Activated T-helper 2 cell treated with anti-CD3 and anti-CD28 coated beads, Interferon-gamma antibody, Interleukin-2, Interleukin-4, amounts not matched to agents 10 μg/mL and 5 μg/mL and 100 μg/mL, durations not matched to agents 14 hours and 24 hours and 36 hours (primary cell): ENCODE measurements around the gene SYK. TPM values are rescaled to one million over a fixed set of nuclear protein-coding genes. Genes with fewer than 3 reads are reported as not detected.

Source experiments
- DNase-seq: peaks from one replicate; pipeline ENCODE4 v3.0.0; 2021; ENCODE audit warnings: low spot score
- H3K27ac Mint-ChIP-seq: one replicate; pipeline ENCODE4 v1.8.0; 2021; ENCODE audit warnings: mixed read lengths
- H3K27me3 Mint-ChIP-seq: one replicate; pipeline ENCODE4 v1.8.0; 2021; ENCODE audit warnings: low read depth, mixed read lengths
- H3K36me3 Mint-ChIP-seq: one replicate; pipeline ENCODE4 v1.8.0; 2021; ENCODE audit warnings: low read depth, mixed read lengths
- H3K4me1 Mint-ChIP-seq: one replicate; pipeline ENCODE4 v1.8.0; 2021; ENCODE audit warnings: low read depth, mixed read lengths
- H3K4me3 Mint-ChIP-seq: one replicate; pipeline ENCODE4 v1.8.0; 2021; ENCODE audit warnings: low read depth, mild to moderate bottlenecking, moderate library complexity, mixed read lengths
- H3K9me3 Mint-ChIP-seq: one replicate; pipeline ENCODE4 v1.8.0; 2021; ENCODE audit warnings: mixed read lengths
- intact Hi-C: fragments of 100-400 bp; cut with micrococcal nuclease; formaldehyde crosslinking; loops from one replicate; pipeline ENCODE4 v1.15.1; 2023
- total RNA-seq: library from RNA; stranded (reverse); gene quantifications from 2 replicates; pipeline ENCODE4 v1.2.3, GENCODE V29; 2022

Gene SYK
- total RNA-seq, 1 donor from 2014 or later: 0.80 TPM

DNA sequence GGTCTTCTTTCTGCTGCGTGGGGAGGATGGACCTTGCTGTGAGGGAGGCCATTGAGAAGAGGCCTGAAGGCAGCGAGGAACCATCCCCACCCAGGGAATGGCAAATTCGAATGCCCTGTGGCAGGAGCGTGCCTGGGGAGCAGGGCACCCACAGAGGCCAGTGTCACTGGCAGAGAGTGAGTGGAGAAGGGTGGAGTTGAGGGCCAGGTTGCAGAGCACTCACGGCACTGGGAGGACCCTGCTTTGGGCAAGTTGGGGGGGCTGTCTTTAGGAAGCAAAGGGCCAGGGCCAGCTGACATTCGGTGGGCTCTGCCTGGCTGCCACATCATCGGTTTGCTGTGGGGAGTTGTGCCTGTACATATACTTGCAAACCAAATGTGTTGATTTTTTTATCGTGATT lies 47.2 kb downstream of the SYK start:
- H3K4me1 Mint-ChIP-seq: no peaks in the 10 kb centered on the region
- H3K27me3 Mint-ChIP-seq: no peaks in the 10 kb centered on the region
- intact Hi-C loops: no loop called here
- no peak overlapping the region for H3K4me3 Mint-ChIP-seq
- no peaks in the 10 kb centered on the region for H3K9me3 Mint-ChIP-seq
- H3K36me3 Mint-ChIP-seq: no peaks in the 10 kb centered on the region
- no peak for DNase-seq
- no peak overlapping the region for H3K27ac Mint-ChIP-seq

DNA sequence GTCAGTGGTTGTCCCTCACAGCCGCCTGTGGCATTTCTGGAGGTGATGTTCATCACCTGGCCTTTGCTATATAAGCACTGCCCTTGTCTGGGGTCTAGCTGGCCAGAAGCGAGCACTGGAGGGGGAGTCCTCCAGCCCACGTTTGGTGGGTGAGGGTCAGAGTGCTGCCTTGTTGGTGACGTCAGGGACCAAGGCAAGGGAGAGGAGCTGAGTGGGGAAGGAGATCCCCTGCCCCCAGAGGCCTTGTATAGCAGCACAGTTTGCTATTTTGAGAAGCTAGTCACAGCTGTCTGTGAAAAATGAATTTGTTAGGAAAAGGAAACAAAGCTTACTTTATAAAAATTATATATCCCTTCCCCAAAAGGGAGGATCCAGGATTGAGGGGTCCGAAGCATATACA lies 49.8 kb downstream of the SYK start:
- Mint-ChIP-seq H3K27me3 (peaks cover 4% of the 10 kb centered on the region), H3K36me3 (no peaks in the 10 kb centered on the region), H3K4me3 (no peak overlapping the region), H3K27ac (no peak overlapping the region), H3K4me1 (no peaks in the 10 kb centered on the region), H3K9me3 (no peaks in the 10 kb centered on the region)
- intact Hi-C loops: no loop called here
- no peak for DNase-seq

DNA sequence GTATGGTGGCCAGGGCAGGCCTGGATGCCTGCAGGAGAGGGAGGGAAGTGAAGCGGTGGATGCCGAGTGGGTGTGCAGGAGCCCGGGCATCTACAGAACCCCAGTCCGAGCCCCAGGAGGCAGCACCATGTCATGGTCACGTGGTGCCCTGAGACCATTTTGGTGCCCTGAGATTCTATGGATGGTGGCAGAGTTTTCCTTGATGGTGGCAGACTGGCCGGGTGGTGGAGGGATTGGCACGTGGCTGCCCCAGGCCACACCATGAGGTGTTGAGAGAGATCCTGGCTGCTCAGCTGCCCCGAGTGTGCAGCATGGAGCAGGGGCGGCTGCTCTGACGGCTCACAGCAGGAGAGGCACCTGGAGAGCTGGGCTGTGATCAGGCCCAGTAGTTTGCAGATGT lies 52.3 kb downstream of the SYK start:
- no peak for DNase-seq
- no peak overlapping the region for H3K27ac Mint-ChIP-seq
- no peaks in the 10 kb centered on the region for H3K9me3 Mint-ChIP-seq
- intact Hi-C loops: no loop called here
- no peak overlapping the region for H3K4me3 Mint-ChIP-seq
- H3K36me3 Mint-ChIP-seq: no peaks in the 10 kb centered on the region
- H3K4me1 Mint-ChIP-seq: peaks cover 4% of the 10 kb centered on the region
- H3K27me3 Mint-ChIP-seq: peaks cover 18% of the 10 kb centered on the region

DNA sequence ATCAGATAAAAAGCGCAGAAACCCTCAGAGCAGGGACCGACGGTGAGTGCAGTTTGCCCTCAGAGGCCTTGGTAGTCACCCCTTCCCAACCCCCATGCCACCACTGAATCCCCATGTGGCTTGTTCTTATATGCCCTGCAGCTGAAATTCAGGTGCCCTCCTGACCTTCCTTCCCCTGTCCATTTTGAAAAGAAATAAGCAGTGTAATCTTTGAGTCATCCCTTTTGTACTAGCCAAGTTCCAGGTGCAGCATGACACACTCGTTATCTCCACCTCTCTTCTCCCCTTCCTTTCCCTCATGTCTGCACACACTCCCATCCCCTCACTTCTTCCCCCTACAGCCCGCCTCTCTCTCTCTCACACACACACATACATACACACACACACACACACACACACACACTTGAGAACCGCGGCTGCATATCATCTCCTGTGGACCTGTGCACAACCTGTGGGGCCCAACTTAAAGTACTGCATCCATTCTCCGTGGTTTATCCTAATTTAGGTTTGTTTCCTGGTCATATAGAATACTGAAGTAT lies 53.1 kb downstream of the SYK start:
- Mint-ChIP-seq H3K27me3 (peaks cover 22% of the 10 kb centered on the region), H3K9me3 (no peaks in the 10 kb centered on the region), H3K36me3 (no peaks in the 10 kb centered on the region), H3K4me1 (peaks cover 6% of the 10 kb centered on the region), H3K4me3 (no peak overlapping the region), H3K27ac (no peak overlapping the region)
- no peak for DNase-seq
- intact Hi-C loops: no loop called here

DNA sequence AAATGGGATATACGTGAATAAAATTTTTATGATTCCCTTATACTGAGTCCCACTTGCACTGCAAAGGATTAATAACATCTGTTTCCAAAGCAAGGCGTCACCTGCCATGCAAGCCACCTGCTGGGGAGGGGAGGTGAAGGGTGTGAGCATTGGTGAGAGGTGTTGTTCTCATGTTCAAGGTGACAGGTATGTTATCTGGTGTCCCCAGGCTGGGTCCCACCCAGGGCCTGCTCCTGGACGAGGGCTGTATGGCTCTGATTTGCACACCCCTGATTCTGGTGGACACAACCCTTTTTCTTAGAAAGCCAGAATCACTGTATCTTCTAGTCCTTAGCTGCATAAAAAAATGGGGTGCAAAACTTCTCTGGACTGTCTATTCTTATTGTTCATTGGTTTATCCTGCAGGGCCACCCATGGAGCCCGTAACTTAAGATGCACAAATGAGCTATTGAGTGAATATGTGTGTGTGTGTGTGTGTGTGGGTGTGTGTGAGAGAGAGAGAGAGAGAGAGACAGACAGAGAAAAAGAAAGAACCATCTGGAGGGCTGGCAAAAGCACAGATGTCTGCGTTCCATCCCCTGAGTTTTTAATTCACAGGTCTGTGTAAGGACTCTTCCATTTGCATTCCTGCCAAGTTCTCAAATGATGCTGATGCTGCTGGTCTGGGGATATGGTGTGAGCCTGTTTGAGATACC lies 53.7 kb downstream of the SYK start:
- Mint-ChIP-seq H3K27ac (no peak overlapping the region), H3K27me3 (peaks cover 22% of the 10 kb centered on the region), H3K9me3 (no peaks in the 10 kb centered on the region), H3K36me3 (no peaks in the 10 kb centered on the region), H3K4me3 (no peak overlapping the region), H3K4me1 (peaks cover 6% of the 10 kb centered on the region)
- intact Hi-C loops: no loop called here
- DNase-seq: no peak

DNA sequence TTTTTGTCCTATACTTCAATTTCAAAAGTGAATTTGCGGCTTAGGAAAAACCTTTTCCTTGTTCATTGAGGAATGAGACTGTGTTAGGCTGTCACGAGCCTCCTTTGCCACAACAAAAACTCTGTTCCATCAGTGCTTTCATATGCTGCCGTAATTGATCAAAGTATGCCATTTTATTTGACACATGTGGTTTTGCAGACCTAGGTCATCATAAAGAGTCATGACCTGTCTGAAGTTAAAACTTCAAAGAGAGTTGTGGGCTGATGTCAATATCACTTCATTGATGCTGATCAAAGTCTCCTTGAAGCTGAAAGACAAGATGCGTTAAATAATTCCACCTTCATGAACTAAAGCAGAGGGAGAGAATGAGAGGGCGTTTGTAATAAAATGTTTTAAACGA lies 55.5 kb downstream of the SYK start:
- intact Hi-C loops: no loop called here
- no peak overlapping the region for H3K27ac Mint-ChIP-seq
- peaks cover 22% of the 10 kb centered on the region for H3K27me3 Mint-ChIP-seq
- peaks cover 6% of the 10 kb centered on the region for H3K4me1 Mint-ChIP-seq
- no peaks in the 10 kb centered on the region for H3K9me3 Mint-ChIP-seq
- no peaks in the 10 kb centered on the region for H3K36me3 Mint-ChIP-seq
- no peak for DNase-seq
- H3K4me3 Mint-ChIP-seq: no peak overlapping the region

DNA sequence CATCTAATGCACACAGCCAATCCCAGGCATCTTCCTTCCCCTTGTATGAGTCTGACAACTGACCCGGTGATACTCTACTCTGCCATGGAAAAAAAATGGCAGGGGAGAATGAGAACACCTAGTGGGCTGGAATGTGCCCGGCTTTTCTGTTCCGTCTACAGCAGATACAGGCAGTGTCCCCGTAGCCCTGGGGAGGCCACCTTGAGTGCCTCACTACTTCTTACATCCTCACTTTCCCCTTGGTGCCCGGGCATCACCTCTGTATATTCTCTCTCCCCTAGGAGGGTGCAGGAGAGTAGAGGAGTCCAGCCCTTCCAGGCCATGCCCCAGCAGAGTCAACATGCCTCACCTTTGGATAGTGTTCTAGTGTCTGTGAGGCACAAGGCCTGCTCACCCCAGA lies 56.2 kb downstream of the SYK start:
- Mint-ChIP-seq H3K36me3 (no peaks in the 10 kb centered on the region), H3K9me3 (no peaks in the 10 kb centered on the region), H3K4me3 (no peak overlapping the region), H3K4me1 (peaks cover 6% of the 10 kb centered on the region), H3K27ac (no peak overlapping the region), H3K27me3 (peaks cover 22% of the 10 kb centered on the region)
- intact Hi-C loops: no loop called here
- no peak for DNase-seq

DNA sequence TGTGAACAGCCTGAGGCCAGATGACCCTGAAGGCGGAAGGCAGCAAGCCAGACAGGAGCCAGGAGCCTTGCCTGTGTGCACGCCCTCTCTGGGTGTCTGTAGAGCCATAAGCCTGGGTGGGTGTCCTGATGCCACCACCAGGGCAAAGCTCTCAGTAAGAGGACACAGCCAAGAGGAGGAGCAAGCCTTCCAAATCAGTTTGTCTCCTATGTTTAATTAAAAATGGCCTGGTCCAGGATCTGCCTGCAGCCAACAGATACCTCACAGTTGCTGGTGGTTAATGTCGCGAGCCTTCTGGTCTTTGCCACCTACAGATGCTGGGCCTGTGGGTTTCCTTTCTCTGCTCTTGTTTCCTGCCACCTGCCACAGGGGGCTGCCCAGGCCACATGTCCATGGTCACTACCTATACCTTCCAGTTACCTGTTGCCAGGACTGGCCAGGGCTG lies 56.9 kb downstream of the SYK start:
- no peak overlapping the region for H3K27ac Mint-ChIP-seq
- H3K4me1 Mint-ChIP-seq: peaks cover 6% of the 10 kb centered on the region
- no peak overlapping the region for H3K4me3 Mint-ChIP-seq
- no peaks in the 10 kb centered on the region for H3K36me3 Mint-ChIP-seq
- no peaks in the 10 kb centered on the region for H3K9me3 Mint-ChIP-seq
- intact Hi-C loops: no loop called here
- H3K27me3 Mint-ChIP-seq: peaks cover 22% of the 10 kb centered on the region
- no peak for DNase-seq

DNA sequence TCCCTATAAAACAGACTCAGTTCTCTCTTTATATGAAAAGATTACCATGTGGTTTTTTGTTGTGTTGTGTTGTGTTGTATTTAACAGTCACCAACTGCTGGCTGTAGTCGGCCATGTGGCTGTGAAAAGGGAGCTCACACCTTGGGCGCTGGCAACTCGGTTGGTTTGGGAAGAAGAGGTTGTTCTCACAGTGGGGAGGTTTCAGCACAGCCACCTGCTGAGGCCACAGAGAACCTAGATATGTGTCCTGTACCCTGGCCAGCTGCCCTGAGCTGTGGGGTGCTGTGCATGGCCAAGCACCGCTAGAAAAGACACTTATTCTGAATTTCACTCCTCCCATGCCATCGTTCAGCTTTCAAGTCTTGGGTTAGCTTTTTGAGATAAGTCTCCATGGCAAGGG lies 58.8 kb downstream of the SYK start:
- intact Hi-C loops: no loop called here
- DNase-seq: no peak
- Mint-ChIP-seq H3K27me3 (peaks cover 22% of the 10 kb centered on the region), H3K9me3 (no peaks in the 10 kb centered on the region), H3K27ac (no peak overlapping the region), H3K4me3 (no peak overlapping the region), H3K4me1 (peaks cover 12% of the 10 kb centered on the region), H3K36me3 (no peaks in the 10 kb centered on the region)

DNA sequence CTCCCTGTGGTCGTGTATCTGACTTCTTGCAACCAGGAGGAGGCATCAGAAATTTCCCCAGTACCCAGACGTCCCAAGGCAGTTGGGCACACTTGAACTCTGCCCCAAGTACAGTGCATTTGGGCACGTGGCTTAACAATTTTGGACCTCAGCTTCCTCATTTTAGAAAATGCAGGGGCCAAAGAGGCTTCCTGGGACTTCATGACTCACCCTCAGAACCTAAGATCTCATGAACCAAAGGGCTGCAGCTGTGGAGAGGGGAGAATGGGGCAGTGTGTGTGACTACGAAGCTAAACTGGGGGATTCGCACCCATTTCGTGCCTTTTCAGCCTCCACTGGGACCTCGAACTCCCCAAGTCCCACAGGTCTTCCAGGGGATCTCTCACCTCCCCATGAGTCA lies 59.2 kb downstream of the SYK start:
- no peaks in the 10 kb centered on the region for H3K36me3 Mint-ChIP-seq
- no peak overlapping the region for H3K27ac Mint-ChIP-seq
- intact Hi-C loops: no loop called here
- DNase-seq: no peak
- no peaks in the 10 kb centered on the region for H3K9me3 Mint-ChIP-seq
- no peak overlapping the region for H3K4me3 Mint-ChIP-seq
- H3K4me1 Mint-ChIP-seq: peaks cover 12% of the 10 kb centered on the region
- peaks cover 22% of the 10 kb centered on the region for H3K27me3 Mint-ChIP-seq

DNA sequence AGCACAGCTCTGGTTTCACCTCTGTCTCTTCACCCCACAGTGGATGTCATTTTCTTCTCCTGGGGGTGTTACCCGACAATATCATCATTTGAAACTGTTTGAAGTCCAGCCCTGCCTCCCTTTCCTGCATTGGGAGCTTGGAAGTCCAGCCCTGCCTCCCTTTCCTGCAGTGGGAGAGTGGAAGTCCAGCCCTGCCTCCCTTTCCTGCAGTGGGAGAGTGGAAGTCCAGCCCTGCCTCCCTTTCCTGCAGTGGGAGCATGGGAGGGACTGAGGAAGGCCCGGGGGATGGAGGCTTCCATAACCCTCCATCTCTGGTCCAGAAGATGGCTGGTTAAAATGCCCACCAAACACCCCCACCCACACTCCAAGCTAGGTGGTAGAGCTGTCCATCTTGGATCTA lies 59.8 kb downstream of the SYK start:
- no peaks in the 10 kb centered on the region for H3K9me3 Mint-ChIP-seq
- intact Hi-C loops: no loop called here
- no peak for DNase-seq
- peaks cover 18% of the 10 kb centered on the region for H3K27me3 Mint-ChIP-seq
- H3K36me3 Mint-ChIP-seq: no peaks in the 10 kb centered on the region
- H3K4me1 Mint-ChIP-seq: peaks cover 12% of the 10 kb centered on the region
- H3K4me3 Mint-ChIP-seq: no peak overlapping the region
- H3K27ac Mint-ChIP-seq: no peak overlapping the region

DNA sequence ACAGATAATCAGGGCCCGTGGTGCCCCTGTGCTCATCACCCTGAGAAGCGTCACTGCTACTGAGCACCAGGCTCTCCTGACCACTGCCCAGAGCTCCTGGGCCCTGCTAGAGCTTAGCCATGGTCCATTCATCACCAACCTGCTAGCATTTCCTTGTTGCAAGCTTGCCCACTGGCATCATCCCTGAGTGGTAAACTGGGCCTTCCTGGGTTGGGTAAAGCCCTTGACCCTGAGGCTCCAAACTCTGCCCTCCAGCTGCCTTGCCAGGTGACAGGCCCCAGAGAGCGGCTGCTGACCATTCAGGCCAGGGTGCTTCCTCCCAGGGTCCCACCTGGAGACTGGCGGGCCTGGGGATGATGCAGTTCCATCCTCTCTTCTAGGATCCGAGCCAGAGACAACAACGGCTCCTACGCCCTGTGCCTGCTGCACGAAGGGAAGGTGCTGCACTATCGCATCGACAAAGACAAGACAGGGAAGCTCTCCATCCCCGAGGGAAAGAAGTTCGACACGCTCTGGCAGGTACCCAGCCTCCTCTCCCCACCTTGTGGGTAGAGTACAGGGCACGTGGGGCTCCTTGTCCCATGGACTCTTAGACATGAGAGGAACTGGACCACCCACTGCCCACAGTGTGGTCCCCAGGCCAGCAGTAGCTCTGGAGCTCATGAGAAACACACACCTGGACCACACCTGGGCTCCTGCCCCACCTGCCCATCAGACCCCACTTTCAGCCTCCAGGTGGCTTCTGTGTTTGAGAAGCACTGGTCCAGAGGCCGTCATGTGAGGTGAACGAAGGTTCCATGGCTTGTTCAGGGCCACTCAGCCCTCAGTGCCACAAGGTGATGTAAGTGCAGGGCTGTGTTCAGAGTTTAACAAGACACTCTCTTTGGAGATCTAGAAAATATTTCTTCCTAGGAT lies 60.5 kb downstream of the SYK start:
- peaks cover 13% of the 10 kb centered on the region for H3K27me3 Mint-ChIP-seq
- intact Hi-C loops: no loop called here
- no peak overlapping the region for H3K4me3 Mint-ChIP-seq
- H3K36me3 Mint-ChIP-seq: no peaks in the 10 kb centered on the region
- H3K4me1 Mint-ChIP-seq: peaks cover 12% of the 10 kb centered on the region
- H3K27ac Mint-ChIP-seq: no peak overlapping the region
- no peak for DNase-seq
- no peaks in the 10 kb centered on the region for H3K9me3 Mint-ChIP-seq

DNA sequence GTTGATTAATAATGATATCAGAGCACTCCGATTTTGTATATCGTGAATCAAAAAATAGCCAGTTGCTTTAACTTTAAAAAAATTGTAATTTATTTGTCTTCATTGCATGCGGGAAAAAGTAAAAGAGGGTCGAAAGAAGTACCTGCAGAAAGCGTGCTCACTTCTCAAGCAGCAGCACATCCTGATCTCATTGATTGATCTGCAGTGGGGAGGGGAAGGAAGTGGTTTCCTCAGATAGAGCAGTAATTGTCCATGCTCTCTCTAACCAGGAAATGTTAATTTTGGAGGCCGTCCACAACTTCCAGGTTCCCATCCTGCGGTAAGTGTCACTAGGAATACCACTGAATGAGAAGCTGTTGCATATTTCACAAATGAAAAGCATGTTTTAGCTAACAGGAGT lies 63.2 kb downstream of the SYK start:
- Mint-ChIP-seq H3K36me3 (no peaks in the 10 kb centered on the region), H3K27me3 (peaks cover 7% of the 10 kb centered on the region), H3K27ac (no peak overlapping the region), H3K4me3 (no peak overlapping the region), H3K9me3 (no peaks in the 10 kb centered on the region), H3K4me1 (peaks cover 6% of the 10 kb centered on the region)
- DNase-seq: no peak
- intact Hi-C loops: loop anchor here (5.0 kb wide), 1 partner anchor 92 kb away; no protein-coding TSS in a partner anchor
